GM19372 (cell line): ENCODE data around the gene MAN1C1.

ENCODE experiments used
- ATAC-seq: cut with Tn5 transposase; IDR thresholded peaks from one replicate; pipeline ENCODE4 v1.9.1; 2021; ENCODE audit warnings: mild to moderate bottlenecking, low read depth, moderate library complexity; ENCODE audit not compliant: unreplicated experiment

MAN1C1 gene

DNA sequence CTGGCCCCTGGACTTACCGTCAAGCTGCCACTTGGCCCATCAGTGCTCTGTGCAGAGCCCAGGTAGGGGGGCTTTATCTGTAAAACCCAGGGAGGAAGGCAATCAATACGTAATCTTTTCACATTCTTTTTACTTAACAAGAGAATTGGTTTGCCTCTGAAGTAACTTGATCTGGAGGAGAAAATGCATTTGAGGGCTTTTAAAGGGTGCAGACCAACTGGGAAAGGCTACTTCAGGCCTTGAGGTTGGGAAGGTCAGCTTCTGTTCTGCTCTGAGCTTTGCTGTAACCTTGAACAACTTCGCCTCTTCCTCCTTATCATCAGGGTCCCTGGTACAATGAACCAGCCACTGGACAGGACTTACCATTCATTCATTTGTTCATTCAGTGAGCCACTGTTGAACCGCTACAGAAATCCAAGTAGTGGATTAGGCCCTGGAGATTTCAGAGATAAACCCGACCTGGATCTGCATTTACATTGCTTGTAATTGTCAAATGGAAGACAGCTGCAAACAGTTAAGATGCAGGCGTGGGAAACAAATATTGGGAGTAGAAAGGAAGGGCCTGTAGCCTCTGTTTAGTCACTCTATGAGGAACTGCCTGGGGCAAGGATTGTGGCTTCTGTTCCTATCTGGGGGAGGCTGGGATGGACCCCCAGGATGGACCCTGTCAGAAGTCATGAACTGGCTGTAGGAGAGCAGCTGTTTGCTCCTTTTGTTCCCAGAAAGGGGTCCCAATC, 90.9 kb downstream of the MAN1C1 start:
- ATAC-seq: no peak

DNA sequence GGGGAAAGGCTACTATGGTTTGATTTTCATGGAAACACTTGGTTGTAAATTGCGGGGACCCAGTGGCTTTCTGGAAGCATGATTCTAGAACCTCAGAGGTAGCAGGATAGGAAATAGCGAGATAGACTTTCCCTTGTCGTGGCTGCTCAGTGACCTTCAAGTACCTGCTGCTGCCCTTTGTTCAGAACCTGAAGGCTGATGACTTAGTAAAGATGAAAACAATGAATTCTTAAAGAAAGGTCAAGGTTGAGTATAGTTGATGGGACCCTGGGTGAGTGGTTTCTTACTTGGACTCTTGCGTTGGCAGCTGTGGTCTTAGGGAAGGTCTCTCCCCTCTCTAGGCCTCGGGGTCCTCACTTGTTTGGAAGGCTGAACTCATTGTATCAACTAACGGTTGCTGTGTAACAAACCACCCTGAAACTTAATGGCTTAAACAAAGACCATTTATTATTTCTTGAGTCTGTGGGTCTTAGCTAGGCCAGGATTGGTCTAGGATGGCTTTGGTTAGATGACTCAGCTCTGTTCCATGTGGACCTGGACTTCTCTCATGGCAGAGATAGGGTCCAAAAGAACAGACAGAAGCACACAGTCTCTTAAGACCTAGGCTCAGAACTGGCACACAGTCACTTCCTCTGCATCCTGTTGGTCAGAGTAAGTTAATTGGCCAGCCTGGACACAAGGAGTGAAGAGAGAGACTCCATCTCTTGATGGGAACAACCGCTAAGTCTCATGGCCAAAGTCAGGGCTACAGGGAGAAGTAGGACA, 94.2 kb downstream of the MAN1C1 start:
- no peak for ATAC-seq

DNA sequence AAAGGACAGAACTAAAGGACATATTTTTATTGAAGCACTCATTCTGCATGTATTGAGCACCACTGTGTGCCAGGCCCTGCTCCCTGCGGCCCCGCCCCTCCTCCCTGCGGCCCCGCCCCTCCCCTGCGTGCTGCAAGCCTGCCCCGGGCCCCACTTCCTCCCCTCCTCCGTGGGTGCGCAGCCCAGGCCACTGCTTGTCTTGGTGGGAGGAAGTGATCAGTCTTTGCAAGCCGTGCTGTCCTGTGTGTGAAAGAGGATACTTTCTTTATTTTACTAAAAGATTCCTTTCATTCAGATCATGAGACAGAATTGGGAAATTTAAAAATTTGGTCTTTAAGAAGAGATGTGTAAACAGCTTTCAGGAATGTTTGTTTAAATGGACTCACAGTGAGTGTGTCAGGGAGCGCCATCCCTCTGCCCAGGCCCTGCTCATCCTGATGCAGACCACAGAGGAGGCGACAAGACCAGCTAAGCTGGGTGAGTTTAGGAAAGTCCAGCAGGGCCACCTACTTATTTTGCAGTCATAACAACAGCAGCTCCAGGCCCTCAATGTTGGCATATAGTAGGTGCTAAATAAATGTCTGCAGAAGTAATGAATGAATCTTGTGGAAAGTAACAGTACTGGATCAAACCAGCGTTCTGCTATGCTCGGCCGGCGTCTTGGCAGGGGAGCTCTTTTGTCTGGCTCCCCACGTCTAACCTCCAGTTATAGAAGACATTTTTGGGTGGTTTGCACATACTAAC, 95.1 kb downstream of the MAN1C1 start:
- ATAC-seq: no peak

DNA sequence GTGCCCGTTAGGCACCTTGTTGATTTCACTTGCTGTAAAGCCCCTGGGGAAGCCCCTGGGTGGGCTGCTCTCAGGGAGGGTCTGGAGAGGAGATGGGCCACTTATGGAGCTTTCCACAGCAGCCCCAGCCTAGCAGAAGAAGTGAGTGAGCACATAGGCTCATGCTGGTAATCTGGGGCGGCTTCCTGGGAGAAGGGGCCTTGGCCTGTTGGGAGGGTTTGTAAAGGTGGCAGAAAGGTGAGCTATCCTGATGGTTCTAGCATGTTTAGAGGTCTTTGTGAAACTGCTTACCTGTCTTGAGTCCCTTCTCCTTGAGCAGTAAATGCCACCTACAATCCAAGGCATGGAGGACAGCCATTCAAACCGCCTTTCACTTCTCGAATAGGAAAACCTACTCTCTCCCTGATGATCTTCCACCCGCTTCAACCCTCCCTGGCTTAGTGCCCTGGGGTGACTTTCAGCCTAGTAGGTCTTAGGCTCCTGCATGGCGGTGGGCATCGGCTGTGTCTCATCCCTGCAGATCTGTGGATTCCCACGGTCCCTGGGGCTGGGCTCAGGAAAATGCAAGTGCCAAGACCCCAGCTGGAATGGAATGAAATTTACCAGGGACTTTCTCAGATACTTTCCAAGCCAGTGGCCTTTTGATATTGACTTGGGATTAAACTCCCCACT, 95.8 kb downstream of the MAN1C1 start:
- ATAC-seq: no peak

DNA sequence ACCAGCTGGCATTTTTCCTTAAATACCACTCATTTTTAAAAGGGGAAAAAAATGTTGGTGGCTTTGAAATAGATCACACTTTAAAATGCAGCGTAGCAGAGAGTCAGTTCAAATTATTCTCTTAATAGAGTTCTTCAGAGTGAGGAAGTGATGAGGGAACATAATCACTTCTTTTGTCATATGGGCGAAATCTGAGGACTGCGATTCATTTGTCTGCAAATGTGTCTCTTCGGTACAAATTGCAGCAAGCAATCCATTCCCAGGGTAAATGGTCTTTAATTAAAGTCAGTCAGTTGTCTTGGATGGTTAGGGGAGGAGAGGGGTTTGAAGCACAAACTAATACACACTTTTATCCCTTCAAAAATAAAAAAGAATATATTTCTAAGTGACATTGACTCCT, 97.4 kb downstream of the MAN1C1 start:
- no peak for ATAC-seq

DNA sequence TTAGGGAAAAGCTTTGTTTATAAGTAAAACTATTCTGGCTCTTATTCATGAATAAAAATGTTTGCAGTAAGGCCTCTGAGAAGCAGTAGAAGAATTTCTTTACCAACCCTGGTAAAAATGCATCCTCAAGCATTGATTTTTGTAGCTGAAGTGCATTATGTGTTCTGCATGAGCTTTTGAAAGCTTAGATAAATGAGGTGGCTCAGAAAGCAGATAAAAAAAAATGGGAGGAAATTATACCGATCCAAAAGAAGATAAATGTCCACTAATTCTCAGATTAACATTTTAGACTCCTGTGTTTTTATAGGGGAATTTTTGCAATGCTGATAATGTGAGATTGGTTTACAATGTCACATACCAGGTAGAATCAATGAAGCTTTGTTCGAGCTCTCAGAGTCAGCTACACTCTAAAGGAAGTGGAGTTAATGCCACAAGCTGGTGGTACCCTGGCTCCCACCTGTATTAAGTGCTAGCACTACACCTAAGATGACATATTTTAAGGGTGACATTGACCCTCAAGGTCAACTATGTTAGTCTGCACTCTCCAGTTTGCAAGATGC, 97.9 kb downstream of the MAN1C1 start:
- ATAC-seq: no peak

DNA sequence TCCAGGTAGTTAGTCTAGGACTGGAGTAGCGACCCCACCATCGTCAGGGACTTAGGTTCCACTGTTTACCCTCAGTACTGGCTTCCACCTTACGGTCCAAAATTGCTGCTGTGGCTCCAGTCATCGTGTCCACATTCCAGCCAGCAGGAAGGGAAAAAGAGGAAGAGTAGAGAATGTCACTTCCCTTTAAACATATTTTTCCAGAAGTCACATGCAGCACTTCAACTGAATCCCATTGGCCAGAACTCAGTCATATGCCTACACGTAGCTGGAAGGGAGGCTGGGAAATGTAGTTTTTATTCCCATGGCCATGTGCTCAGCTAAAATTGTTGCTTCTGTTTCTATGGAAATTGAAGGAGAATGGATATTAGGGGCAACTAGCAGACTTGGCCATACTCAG, 99.3 kb downstream of the MAN1C1 start:
- no peak for ATAC-seq

DNA sequence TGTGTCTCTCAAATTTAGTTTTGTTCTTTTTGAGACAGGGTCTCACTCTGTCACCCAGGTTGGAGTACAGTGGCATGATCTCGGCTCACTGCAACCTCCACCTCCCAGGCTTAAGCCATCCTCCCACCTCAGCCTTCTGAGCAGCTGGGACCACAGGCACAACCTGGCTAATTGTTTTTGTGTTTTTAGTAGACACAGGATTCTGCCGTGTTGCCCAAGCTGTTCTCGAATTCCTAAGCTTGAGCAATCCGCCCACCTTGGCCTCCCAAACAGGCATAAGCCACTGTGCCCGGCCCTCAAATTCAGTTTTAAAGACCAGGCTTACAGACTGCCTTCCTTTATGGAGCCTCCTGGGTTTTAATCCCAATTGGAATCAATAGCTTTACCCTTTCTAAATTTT, 99.7 kb downstream of the MAN1C1 start:
- no peak for ATAC-seq

DNA sequence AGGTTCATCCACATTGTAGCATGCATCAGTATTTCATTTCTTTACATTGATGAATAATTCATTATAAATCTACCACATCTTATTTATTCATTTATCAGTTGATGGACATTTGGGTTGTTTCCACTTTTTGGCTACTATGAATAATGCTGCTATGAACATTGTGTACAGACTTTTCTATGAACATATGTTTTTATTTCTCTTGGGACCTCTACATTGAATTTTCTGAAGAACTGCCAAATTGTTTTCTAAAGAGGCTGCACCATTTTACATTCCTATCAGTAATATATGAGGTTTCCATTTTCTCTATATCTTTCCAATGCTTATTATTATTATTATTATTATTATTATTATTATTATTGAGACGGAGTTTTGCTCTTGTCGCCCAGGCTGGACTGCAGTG, 102.1 kb downstream of the MAN1C1 start:
- ATAC-seq: no peak

DNA sequence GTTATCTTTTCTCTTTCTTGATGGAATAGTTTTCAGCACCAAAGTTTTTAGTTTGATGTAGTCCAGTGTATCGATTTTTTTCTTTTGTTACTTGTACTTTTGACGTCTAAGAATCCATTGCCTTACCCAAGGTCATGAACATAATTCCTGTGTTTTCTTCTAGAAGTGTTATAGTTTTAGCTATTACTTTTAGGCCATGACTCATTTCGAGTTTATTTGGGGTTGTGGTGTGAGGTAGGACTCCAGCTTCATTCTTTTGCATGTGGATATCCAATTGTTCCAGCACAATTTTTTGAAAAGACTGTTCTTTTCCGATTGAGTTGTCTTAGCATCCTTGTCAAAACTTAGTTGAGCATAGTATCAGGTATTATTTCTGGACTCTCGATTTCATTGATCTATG, 104.0 kb downstream of the MAN1C1 start:
- no peak for ATAC-seq

DNA sequence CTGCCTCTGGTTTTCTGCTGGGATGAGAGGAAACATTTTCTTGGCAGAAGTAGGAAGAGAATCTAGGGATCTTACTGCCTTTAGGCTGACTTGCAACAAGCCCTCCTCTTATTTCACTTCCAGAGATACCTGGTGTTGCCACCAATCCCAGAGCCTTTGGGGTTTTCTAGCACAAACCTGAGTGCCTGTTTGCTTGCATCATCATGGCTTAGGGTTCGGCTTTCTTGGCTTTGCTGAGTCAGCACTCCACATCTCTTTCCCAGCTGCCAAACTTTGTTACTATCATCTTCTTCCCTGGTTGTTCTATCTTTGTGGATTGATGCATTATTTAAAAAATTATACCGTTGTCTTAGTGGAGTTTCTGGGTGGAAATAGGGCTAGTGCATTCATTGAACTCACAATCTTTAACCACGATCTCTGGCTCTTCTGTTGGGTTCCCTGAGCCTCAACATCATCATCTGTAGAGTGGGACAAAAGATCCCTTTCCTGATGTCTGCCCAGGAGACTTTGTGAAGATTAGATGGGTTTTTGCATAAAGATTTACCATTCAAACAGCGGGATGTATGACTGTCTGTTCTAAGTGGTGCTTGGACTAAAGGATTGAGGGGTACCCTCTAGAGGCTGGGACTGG, 106.8 kb downstream of the MAN1C1 start:
- ATAC-seq: no peak

DNA sequence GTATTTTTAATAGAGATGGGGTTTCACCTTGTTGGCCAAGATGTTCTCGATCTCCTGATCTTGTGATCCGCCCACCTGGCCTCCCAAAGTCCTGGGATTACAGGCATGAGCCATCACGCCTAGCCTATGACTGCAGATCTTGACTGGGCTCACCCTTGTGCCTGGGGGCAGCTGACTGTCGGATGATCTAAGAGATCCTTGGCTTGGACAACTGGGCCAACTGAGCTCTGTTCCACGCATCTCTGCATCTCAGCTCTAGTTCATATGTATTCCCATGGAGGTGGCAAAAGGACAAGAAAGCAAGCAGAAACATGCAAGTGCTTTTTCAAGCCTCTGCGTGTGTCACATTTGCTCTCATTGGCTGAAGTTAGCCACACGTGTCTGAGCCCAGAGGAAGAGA, 107.6 kb downstream of the MAN1C1 start:
- no peak for ATAC-seq

DNA sequence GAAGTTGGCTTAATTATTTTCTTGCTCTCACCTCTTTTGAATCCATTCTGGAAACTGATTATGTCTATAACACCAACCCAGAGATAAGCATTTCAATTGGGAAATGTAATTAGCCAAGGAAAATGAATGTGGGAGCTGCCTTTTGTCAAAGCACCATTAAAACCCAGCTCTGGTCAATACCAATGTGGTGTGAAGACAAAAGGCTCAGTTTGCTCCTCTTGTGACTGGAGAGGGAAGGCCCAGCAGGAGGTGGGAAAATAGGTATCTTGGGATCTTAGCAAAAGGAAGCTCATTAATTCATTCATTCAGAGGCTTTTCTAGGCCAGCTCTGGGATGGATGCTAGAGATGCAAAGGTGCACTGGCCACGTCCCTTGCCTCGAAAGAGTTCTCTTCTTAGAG, 108.4 kb downstream of the MAN1C1 start:
- no peak for ATAC-seq

DNA sequence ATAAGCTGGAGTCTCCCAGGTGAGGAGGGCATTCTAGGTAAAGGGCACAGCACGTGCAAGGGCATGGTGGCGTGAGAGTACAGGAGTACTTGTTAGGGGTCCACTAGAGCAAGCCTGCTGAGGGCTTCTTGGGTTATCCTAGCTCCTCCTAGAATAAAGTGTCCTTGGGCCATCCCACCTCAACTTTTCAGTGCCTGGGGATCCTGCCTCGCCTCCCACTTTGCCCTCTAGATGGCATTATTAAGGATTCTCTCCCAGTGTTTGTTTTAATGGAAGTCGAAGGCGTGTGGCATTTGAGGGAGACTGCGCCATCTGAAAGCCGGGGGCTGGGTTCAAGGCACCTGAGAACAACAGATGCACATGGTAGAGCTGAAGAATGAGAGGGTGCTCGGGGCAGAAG, 108.9 kb downstream of the MAN1C1 start:
- no peak for ATAC-seq

DNA sequence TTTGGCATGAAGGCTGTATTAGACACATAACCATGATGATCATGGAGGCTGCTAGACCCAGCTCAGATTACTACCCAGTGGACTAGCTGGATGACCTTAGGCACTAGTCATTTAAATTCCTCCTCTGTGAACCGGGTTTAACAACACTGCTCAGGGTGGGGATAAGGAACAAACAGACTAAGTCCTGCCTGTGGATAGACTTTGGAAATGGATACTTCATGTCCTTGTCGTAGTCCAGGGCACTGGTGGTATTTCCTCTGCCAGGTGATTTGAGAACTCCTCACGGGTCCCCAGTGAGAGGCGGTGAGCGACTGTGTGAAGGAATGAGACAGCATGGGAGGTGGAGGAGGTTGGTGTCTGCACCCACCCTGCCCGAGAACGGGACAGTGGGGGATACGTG, 110.5 kb downstream of the MAN1C1 start:
- no peak for ATAC-seq

DNA sequence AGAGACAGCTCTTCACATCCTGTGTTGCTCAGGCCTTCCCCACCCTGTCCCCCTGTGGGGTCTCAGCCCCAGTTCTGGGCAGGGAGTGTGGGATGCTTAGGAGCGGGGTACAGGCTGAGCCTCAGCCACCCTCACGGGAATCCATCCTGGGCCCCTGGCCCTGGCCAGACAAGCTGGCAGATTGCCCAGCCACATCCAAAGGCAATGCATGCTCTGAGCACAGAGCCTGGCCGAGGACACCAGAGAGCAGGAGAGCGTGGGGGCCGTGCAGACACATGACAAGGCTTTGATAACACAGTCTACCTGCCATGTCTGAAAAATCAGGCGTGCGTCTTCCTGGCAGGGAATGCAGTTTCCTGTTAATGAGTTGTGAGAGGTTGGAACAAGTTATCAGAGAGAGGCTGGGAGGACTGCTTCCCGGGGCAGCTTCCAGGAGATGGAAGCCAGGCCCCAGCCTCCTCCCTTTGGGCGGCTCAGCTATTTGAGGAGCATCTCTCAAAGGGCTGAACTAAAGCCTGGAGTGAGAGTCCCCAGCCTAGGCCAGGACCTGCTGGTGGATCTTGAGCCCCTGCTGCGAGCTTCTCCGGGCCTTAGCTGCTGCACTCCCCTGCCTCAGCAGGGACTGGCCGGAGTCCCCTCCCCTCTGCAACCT, 111.2 kb downstream of the MAN1C1 start:
- no peak for ATAC-seq

DNA sequence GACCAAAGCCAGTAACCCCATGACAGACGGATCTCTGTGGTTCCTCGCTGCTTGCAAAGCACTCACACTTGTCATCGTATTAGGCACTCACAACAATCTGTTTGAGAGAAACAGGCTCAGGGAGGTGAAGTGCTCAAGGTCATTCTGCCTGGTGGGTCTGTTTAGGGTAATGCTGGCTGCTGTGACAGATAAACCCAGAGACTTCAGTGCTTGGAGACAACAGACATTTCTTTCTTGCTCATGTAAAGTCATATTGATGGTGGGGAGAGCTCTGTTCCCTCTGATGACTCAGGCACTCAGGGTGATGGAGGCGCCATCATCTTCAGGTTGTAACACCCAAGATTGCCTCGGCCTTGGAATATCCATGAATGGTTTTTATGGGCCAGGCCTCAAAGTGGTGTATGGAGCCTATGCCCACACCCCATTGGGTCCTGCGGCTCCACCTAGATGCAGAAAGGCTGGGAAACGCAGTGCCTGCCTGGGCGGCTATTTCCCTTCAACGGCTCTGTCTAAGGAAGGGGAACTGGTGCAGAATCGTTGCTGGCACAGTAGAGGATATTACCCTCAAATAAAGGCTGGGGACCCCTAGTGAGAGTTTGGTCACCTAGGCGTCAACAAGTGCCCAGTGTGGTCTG, 111.8 kb downstream of the MAN1C1 start:
- ATAC-seq: no peak

DNA sequence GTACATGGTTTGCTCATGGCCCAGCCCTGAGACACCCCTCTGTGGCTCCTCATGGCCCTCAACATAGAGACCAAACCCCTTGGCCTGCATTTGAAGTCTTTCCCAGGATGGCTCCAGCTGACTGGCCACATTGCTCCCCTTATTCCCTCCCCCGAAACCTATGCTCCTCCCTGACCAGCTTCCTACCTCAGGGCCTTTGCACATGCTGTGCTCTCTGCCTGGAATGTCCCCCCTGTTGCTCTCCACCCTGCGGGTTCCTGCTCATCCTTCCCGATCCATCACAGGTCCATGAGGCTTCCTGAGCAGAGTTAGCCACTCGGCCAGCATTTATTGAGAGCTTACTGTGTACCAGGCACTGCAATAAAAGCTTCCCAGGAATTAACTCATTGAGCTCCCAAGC, 112.5 kb downstream of the MAN1C1 start:
- ATAC-seq: no peak
